Peyer's patch (tissue), 4 donors: ENCODE data around the gene RPTOR.

ENCODE experiments used
- CTCF ChIP-seq, 6 experiments: fragments of 450-650 bp in 4 of 6; fragments of 200-600 bp in 2 of 6; sonication (generic) in 1 of 6; IDR thresholded peaks; one replicate each; pipeline ENCODE4 v1.5.1; 2017 to 2019; ENCODE audit warnings: antibody characterized with exemption in 6 of 6, mild to moderate bottlenecking in 3 of 6, moderate library complexity in 1 of 6
- POLR2A ChIP-seq, 2 donors: fragments of 450-650 bp; IDR thresholded peaks; one replicate each; pipeline ENCODE4 v1.5.1; 2017; ENCODE audit warnings: antibody characterized with exemption in 2 of 2, mild to moderate bottlenecking in 2 of 2, moderate library complexity in 2 of 2

DNA sequence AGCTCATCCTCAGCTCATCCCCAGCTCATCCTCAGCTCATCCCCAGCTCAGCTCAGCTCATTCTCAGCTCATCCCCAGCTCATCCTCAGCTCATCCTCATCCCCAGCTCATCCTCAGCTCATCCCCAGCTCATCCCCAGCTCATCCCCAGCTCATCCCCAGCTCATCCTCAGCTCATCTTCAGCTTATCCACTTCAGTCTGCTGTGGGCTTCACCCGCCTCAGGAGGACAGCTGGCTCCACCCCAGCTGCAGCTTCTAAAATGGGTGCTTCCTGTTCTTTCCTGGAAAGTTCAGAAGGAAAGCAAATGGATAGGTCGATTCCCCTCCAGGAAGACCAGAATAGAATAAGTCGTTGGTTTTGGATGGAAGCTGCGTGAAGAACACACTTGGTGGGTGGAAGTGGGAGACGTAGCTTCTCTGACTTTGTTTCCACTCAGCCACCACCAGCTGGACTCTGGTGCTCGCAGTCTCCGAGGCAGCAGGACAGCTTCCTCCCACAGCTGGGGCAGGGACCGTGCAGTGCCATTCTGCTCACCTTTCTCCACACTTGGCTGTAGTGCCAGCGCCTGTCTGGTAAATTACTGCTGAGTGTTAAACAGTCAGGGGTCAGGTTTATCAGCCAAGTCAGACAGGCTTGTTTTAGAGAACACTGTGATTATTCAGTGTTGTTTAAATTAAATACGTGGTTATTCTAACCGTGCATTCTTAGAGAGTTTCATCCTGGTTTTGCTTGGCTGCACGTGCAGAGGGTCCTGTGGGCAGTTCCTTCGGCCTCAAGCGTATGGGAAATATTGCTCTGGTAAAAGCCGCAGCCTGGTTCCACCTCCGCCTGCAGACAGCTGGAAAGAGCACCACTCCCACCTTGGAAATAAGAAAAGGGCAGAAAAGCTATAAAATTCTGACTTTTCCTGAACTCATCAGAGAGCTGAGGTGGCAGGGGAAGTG, 386.0 kb downstream of the RPTOR start:
- TF ChIP-seq CTCF (IDR thresholded peaks at IDR 0.05) (no peak), POLR2A (IDR thresholded peaks at IDR 0.05) (no peak)
